Aorta (tissue), 5 donors: Measurements from ENCODE around the gene CRB2. TPM values are rescaled to one million over a fixed set of nuclear protein-coding genes. Genes with fewer than 3 reads are reported as not detected.
"Not testable (repeated sequence)": the region's sequence is repeated elsewhere in the genome, so short reads cannot be mapped to it uniquely, and the experiment has no call there.

ENCODE experiments used
- ATAC-seq: fragments of 200-7000 bp; cut with Tn5 transposase; one replicate; pipeline ENCODE4 v1.9.1; 2022; ENCODE audit warnings: moderate library complexity; ENCODE audit not compliant: low FRiP score
- DNase-seq, 2 donors: peaks; one replicate each; pipeline ENCODE4 v3.0.0-alpha.2; 2020
- H3K27ac ChIP-seq, 2 donors: one replicate each; pipeline ENCODE4 v1.5.1; 2013; ENCODE audit warnings: low read length in 2 of 2, mild to moderate bottlenecking in 2 of 2, moderate library complexity in 2 of 2, control low read depth in 1 of 2, inconsistent platforms in 1 of 2, low read depth in 1 of 2
- H3K27me3 ChIP-seq, 2 donors: one replicate each; pipeline ENCODE4 v1.6.1; 2013; ENCODE audit warnings: control low read depth in 1 of 2, low read length in 1 of 2, mild to moderate bottlenecking in 1 of 2, moderate library complexity in 1 of 2; ENCODE audit not compliant: insufficient read depth in 2 of 2, control insufficient read depth in 1 of 2
- H3K36me3 ChIP-seq, 2 donors: one replicate each; pipeline ENCODE4 v1.6.1; 2013; ENCODE audit warnings: control low read depth in 1 of 2, low read length in 1 of 2, mild to moderate bottlenecking in 1 of 2; ENCODE audit not compliant: insufficient read depth in 2 of 2, control insufficient read depth in 1 of 2
- H3K4me1 ChIP-seq, 2 donors: one replicate each; pipeline ENCODE4 v1.6.1; 2013; ENCODE audit warnings: low read length in 2 of 2, control low read depth in 1 of 2, mild to moderate bottlenecking in 1 of 2, moderate library complexity in 1 of 2; ENCODE audit not compliant: insufficient read depth in 2 of 2, control insufficient read depth in 1 of 2
- H3K4me3 ChIP-seq, 2 donors: one replicate each; pipeline ENCODE4 v1.5.1; 2013; ENCODE audit warnings: low read length in 2 of 2, control low read depth in 1 of 2, mild to moderate bottlenecking in 1 of 2
- H3K9me3 ChIP-seq: one replicate; pipeline ENCODE4 v1.6.1; 2013; ENCODE audit warnings: mild to moderate bottlenecking, low read length; ENCODE audit not compliant: control insufficient read depth
- WGBS, 2 donors: extraction: QIAGEN DNeasy Blood & Tissue Kit; methylation state at CpG; one replicate each; pipeline ENCODE4 v1.1.7; 2013; 5-methylcytosine and 5-hydroxymethylcytosine counted together
- intact Hi-C, 2 donors: fragments of 100-400 bp; cut with DNase I; formaldehyde crosslinking; loops; one replicate each; pipeline versions ENCODE4 v1.14.2 to v1.15.0; 2022
- polyA plus RNA-seq, 2 donors: library from polyadenylated mRNA; stranded (reverse); fragments of 200-250 nt; gene quantifications; one replicate each; pipeline ENCODE4 v1.2.3, GENCODE V29; 2013
- total RNA-seq, 2 donors: library from RNA; stranded (reverse); fragmentation: NEBNext Ultra II Directional; extraction: Animal tissue kit (Norgen Biotek cat#: 25700); gene quantifications; one replicate each; pipeline ENCODE4 v1.2.1, GENCODE V29; 2021
- donor health status: healthy with polysubstance abuse.
- donor health status: Bipolar disorder and iron deficiency.
- donor health status: DM: no; HTN: no; CAD: no.
- donor health status: DM: no; HTN: no; CAD: no.
- donor health status: DM: yes; HTN: yes; CAD: no.

Gene CRB2
- total and polyA plus RNA-seq, 4 donors: 0.03 to 0.15 TPM; not detected in 2

GRCh38 chr9:123326187-123326586 lies 29.8 kb upstream of the CRB2 start:
- Histone ChIP-seq H3K36me3 (no peaks in the 10 kb centered on the region), H3K27me3 (no peaks in the 10 kb centered on the region), H3K9me3 (no peaks in the 10 kb centered on the region), H3K4me3 (no peak overlapping the region), H3K27ac (no peak overlapping the region), H3K4me1 (no peaks in the 10 kb centered on the region)
- DNase-seq (no peak), ATAC-seq (no peak)
- 66 to 80% methylated on average over 6 of the region's 6 CpGs for WGBS, 2 donors
- intact Hi-C loops: no loop called here

- H3K4me1 ChIP-seq: no peaks in the 10 kb centered on the region
- ATAC-seq: no peak
- no peaks in the 10 kb centered on the region for H3K36me3 ChIP-seq
- WGBS, 2 donors: 67 to 71% methylated on average over 5 of the region's 5 CpGs
- DNase-seq: no peak
- no peaks in the 10 kb centered on the region for H3K27me3 ChIP-seq
- H3K27ac ChIP-seq: no peak overlapping the region
- no peak overlapping the region for H3K4me3 ChIP-seq
- H3K9me3 ChIP-seq: no peaks in the 10 kb centered on the region
- intact Hi-C loops: no loop called here
Observed at GRCh38 chr9:123326662-123327093, 29.3 kb upstream of the CRB2 start.

- H3K27me3 ChIP-seq: no peaks in the 10 kb centered on the region
- H3K27ac ChIP-seq: no peak overlapping the region
- DNase-seq (no peak), ATAC-seq (no peak)
- 92 to 93% methylated on average over 8 of the region's 8 CpGs for WGBS, 2 donors
- no peaks in the 10 kb centered on the region for H3K36me3 ChIP-seq
- H3K4me3 ChIP-seq: no peak overlapping the region
- no peaks in the 10 kb centered on the region for H3K9me3 ChIP-seq
- intact Hi-C loops: no loop called here
- no peaks in the 10 kb centered on the region for H3K4me1 ChIP-seq
Observed at GRCh38 chr9:123327697-123328100, 28.3 kb upstream of the CRB2 start.

- intact Hi-C loops: no loop called here
- no peaks in the 10 kb centered on the region for H3K36me3 ChIP-seq
- DNase-seq: peak in 1 of 2 donors; percentile 69
- no peaks in the 10 kb centered on the region for H3K27me3 ChIP-seq
- no peak overlapping the region for H3K4me3 ChIP-seq
- no peak overlapping the region for H3K27ac ChIP-seq
- 91 to 94% methylated on average over 6 of the region's 6 CpGs for WGBS, 2 donors
- ATAC-seq: no peak
- no peaks in the 10 kb centered on the region for H3K9me3 ChIP-seq
- no peaks in the 10 kb centered on the region for H3K4me1 ChIP-seq
Observed at GRCh38 chr9:123329329-123329955, 26.6 kb upstream of the CRB2 start.

- no peak for DNase-seq
- 95 to 96% methylated on average over 15 of the region's 15 CpGs for WGBS, 2 donors
- H3K27me3 ChIP-seq: no peaks in the 10 kb centered on the region
- H3K4me3 ChIP-seq: no peak overlapping the region
- H3K27ac ChIP-seq: no peak overlapping the region
- no peak for ATAC-seq
- no peaks in the 10 kb centered on the region for H3K9me3 ChIP-seq
- H3K4me1 ChIP-seq: no peaks in the 10 kb centered on the region
- no peaks in the 10 kb centered on the region for H3K36me3 ChIP-seq
- intact Hi-C loops: no loop called here
Observed at GRCh38 chr9:123331346-123332060, 24.5 kb upstream of the CRB2 start.

GRCh38 chr9:123333058-123333669 lies 22.8 kb upstream of the CRB2 start:
- H3K9me3 ChIP-seq, ATAC-seq, H3K36me3 ChIP-seq, H3K4me3 ChIP-seq, DNase-seq, H3K4me1 ChIP-seq, intact Hi-C loops, H3K27ac ChIP-seq, H3K27me3 ChIP-seq: not testable (repeated sequence)
- 74 to 79% methylated on average over 8 of the region's 8 CpGs for WGBS, 2 donors

GRCh38 chr9:123334639-123335038 lies 21.4 kb upstream of the CRB2 start:
- DNase-seq: no peak
- no peak overlapping the region for H3K27ac ChIP-seq
- H3K9me3 ChIP-seq: no peaks in the 10 kb centered on the region
- intact Hi-C loops: no loop called here
- H3K27me3 ChIP-seq: no peaks in the 10 kb centered on the region
- no peak overlapping the region for H3K4me3 ChIP-seq
- ATAC-seq: no peak
- H3K36me3 ChIP-seq: no peaks in the 10 kb centered on the region
- no peaks in the 10 kb centered on the region for H3K4me1 ChIP-seq
- 94 to 96% methylated on average over 3 of the region's 3 CpGs for WGBS, 2 donors

- no peak overlapping the region for H3K4me3 ChIP-seq
- DNase-seq (no peak), ATAC-seq (no peak)
- intact Hi-C loops: no loop called here
- no peaks in the 10 kb centered on the region for H3K9me3 ChIP-seq
- 25 to 27% methylated on average over 9 of the region's 9 CpGs for WGBS, 2 donors
- no peak overlapping the region for H3K27ac ChIP-seq
- no peaks in the 10 kb centered on the region for H3K4me1 ChIP-seq
- H3K27me3 ChIP-seq: no peaks in the 10 kb centered on the region
- no peaks in the 10 kb centered on the region for H3K36me3 ChIP-seq
Observed at GRCh38 chr9:123335193-123335985, 20.6 kb upstream of the CRB2 start.
